ENCODE results near the gene GAPDH. TPM values are rescaled to one million over a fixed set of nuclear protein-coding genes. Genes with fewer than 3 reads are reported as not detected.
A peak's percentile ranks its signal among the peaks of the same experiment; 100 is the strongest.

Gene GAPDH
- total and polyA plus RNA-seq, 7 donors, result 1,653 to 3,219 (median 2,501) TPM

DNA sequence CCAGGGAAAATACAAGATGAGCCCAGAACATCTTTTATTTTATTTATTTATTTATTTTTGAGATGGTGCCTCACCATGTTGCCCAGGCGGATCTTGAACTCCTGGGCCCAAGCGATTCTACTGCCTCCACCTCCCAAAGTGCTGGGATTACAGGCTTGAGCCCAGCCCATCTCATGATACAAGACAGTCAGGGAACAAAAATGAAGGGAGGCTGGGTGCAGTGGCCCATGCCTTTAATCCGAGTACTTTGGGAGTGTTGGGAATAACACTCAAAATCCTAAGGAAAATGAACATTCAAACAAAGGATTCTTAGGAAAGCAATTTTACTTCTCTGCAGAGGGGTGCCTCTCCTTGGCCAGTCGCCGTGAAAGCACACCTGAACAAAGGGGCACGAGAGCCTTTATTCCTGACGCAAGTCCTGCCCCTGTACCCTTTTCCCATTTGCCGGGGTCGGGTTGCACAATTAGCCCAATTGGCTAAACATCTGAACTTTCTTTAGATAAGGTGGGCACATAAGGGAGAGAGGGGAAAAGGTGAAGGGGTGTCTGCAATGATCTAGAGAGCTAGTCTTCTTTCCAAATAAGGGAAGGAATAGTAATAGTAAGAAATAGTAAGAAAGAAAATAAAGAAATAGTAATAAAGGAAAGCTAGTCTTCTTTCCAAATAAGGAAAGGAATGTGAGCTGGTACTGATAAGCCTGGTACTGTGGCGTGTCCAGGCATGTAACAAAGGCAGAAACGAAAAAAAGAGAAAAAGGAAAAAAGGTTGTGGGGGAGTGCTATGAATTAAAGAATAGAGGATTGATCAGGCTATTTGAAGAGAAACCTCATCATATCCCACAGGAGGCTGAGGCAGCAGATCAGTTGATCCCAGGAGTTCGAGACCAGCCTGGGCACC is 27.0 kb upstream of the GAPDH start:
- H3K9me3 ChIP-seq, result no peaks in the 10 kb centered on the region
- no peak for TF ChIP-seq POLR2A (IDR thresholded peaks at IDR 0.05)
- TF ChIP-seq POLR2AphosphoS5 (IDR thresholded peaks at IDR 0.05), result no peak
- no peak for TF ChIP-seq EP300 (IDR thresholded peaks at IDR 0.05)
- TF ChIP-seq, protein P1, sequence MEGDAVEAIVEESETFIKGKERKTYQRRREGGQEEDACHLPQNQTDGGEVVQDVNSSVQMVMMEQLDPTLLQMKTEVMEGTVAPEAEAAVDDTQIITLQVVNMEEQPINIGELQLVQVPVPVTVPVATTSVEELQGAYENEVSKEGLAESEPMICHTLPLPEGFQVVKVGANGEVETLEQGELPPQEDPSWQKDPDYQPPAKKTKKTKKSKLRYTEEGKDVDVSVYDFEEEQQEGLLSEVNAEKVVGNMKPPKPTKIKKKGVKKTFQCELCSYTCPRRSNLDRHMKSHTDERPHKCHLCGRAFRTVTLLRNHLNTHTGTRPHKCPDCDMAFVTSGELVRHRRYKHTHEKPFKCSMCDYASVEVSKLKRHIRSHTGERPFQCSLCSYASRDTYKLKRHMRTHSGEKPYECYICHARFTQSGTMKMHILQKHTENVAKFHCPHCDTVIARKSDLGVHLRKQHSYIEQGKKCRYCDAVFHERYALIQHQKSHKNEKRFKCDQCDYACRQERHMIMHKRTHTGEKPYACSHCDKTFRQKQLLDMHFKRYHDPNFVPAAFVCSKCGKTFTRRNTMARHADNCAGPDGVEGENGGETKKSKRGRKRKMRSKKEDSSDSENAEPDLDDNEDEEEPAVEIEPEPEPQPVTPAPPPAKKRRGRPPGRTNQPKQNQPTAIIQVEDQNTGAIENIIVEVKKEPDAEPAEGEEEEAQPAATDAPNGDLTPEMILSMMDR (IDR thresholded peaks at IDR 0.05), result no peak
- H3K27ac ChIP-seq, result peak overlapping the region in 1 of 4 donors; percentile 14
- peaks cover 5 to 44% (median 5%) of the 10 kb centered on the region in 4 donors for H3K36me3 ChIP-seq
- DNase-seq, result no peak
- H3K4me1 ChIP-seq, result peaks cover 0 to 8% (median 0%) of the 10 kb centered on the region in 4 donors
- H3K27me3 ChIP-seq, result no peaks in the 10 kb centered on the region
- H3K4me3 ChIP-seq, result no peak overlapping the region
- intact Hi-C loops (cut with DNase I), result no loop called here
- 93% methylated on average over 12 of the region's 12 CpGs for WGBS, 2 donors

DNA sequence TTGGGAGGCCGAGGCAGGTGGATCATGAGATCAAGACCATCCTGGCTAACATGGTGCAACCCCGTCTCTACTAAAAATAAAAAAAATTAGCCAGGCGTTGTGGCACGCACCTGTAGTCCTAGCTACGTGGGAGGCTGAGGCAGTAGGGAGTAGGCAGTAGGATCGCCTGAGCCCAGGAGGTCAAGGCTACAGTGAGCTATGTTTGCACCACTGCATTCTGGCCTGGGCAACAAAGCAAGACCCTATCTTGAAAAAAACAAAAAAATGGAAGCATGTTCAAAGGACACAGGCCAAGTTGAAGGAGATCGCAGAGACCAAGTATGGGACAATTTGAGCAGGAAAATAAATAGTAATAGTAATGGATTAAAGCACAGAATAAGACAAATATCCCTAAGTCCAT is 26.2 kb upstream of the GAPDH start:
- Histone ChIP-seq H3K9me3 (no peaks in the 10 kb centered on the region), H3K36me3 (peaks cover 5 to 50% (median 9%) of the 10 kb centered on the region in 4 donors), H3K4me3 (no peak overlapping the region), H3K27me3 (no peaks in the 10 kb centered on the region), H3K4me1 (peaks cover 0 to 8% (median 0%) of the 10 kb centered on the region in 4 donors), H3K27ac (peak overlapping the region in 1 of 4 donors; percentile 14)
- intact Hi-C loops (cut with DNase I), result no loop called here
- TF ChIP-seq EP300 (IDR thresholded peaks at IDR 0.05), result no peak
- TF ChIP-seq POLR2A (IDR thresholded peaks at IDR 0.05), result no peak
- TF ChIP-seq POLR2AphosphoS5 (IDR thresholded peaks at IDR 0.05), result no peak
- TF ChIP-seq, protein P1 (IDR thresholded peaks at IDR 0.05), result no peak
- no peak for DNase-seq
- WGBS, 2 donors, result 83 to 89% methylated on average over 7 of the region's 7 CpGs

DNA sequence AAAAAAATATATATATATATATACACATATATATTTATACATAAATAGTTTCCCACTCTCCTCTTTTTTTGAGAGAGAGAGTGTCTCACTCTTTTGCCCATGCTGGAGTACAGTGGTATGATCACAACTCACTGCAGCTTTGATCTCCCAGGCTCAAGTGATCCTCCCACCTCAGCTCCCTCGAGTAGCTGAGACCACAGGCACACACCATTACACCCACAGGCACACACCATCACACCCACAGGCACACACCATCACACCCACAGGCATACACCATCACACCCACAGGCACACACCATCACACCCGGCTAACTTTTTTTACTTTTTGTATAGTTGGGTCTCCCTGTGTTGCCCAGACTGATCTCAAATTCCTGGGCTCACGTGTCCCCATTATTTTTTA is 14.1 kb upstream of the GAPDH start:
- no peak overlapping the region for H3K4me3 ChIP-seq
- no peaks in the 10 kb centered on the region for H3K27me3 ChIP-seq
- TF ChIP-seq POLR2A (IDR thresholded peaks at IDR 0.05), result no peak
- TF ChIP-seq POLR2AphosphoS5 (IDR thresholded peaks at IDR 0.05), result no peak
- TF ChIP-seq, protein P1 (IDR thresholded peaks at IDR 0.05), result no peak
- no peak for TF ChIP-seq EP300 (IDR thresholded peaks at IDR 0.05)
- H3K27ac ChIP-seq, result no peak overlapping the region
- H3K36me3 ChIP-seq, result peaks cover 20 to 91% (median 49%) of the 10 kb centered on the region in 4 donors
- no peaks in the 10 kb centered on the region for H3K9me3 ChIP-seq
- intact Hi-C loops (cut with DNase I), result no loop called here
- no peaks in the 10 kb centered on the region for H3K4me1 ChIP-seq
- DNase-seq, result no peak
- 67 to 80% methylated on average over 3 of the region's 3 CpGs for WGBS, 2 donors

DNA sequence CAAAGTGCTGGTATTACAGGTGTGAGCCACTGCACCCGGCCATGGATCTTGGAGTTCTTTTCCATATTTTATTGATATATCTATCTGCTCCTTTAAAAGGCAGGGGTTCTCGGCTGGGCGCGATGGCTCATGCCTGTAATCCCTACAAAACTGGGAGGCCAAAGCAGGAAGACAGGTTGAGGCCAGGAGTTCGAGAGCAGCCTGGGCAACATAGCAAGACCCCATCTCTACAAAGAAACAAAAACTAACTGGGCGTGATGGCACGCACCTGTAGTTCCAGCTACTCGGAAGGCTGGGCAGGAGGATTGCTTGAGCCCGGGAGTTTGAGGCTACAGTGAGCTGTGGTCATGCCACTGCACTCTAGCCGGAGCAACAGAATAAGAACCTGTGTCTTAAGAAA is 12.1 kb upstream of the GAPDH start:
- DNase-seq, result no peak
- Histone ChIP-seq H3K9me3 (no peaks in the 10 kb centered on the region), H3K27me3 (no peaks in the 10 kb centered on the region), H3K4me1 (no peaks in the 10 kb centered on the region), H3K27ac (no peak overlapping the region), H3K4me3 (no peak overlapping the region), H3K36me3 (peaks cover 18 to 91% (median 56%) of the 10 kb centered on the region in 4 donors)
- TF ChIP-seq POLR2A (IDR thresholded peaks at IDR 0.05) (no peak), EP300 (IDR thresholded peaks at IDR 0.05) (no peak), POLR2AphosphoS5 (IDR thresholded peaks at IDR 0.05) (no peak)
- TF ChIP-seq, protein P1 (IDR thresholded peaks at IDR 0.05), result no peak
- WGBS, 2 donors, result 87 to 88% methylated on average over 10 of the region's 10 CpGs
- intact Hi-C loops (cut with DNase I), result no loop called here

All from sigmoid colon (tissue), 7 donors.